ENCODE measurements around the gene ITGAD.
A peak's percentile ranks its signal among the peaks of the same experiment; 100 is the strongest.

Gene ITGAD

GRCh38 chr16:31461921-31462804, 69.0 kb downstream of the ITGAD start:
- Histone ChIP-seq H3K79me2 (ENCODE audit: insufficient read depth, low read length) (peaks cover 23% of the 10 kb centered on the region), H3K4me2 (ENCODE audit: insufficient read depth, low read length) (no peak overlapping the region), H3K36me3 (ENCODE audit: insufficient read depth, low read length) (peaks cover 40% of the 10 kb centered on the region), H3K27me3 (ENCODE audit: insufficient read depth, low read length, poor library complexity) (no peaks in the 10 kb centered on the region), H4K20me1 (ENCODE audit: insufficient read depth, low read length) (peaks cover 13% of the 10 kb centered on the region), H3K27ac (ENCODE audit: low read length) (peak overlapping the region; percentile 7; the same call in 1 of the 2 replicates), H3K4me3 (ENCODE audit: low read depth in 1 of 2, low read length in 2 of 2) (no peak overlapping the region), H3K9ac (ENCODE audit: low read depth, low read length) (no peak overlapping the region), H2AFZ (ENCODE audit: low read depth, low read length) (no peak overlapping the region), H3K9me3 (ENCODE audit: insufficient read depth, low read length, severe bottlenecking) (no peaks in the 10 kb centered on the region), H3K4me1 (ENCODE audit: insufficient read depth, low read length) (peaks cover 39% of the 10 kb centered on the region)
- DNase-seq (no peak), ATAC-seq (ENCODE audit: insufficient read depth, low read depth) (no peak)
- TF ChIP-seq EZH2 (IDR thresholded peaks at IDR 0.05; ENCODE audit: borderline replicate concordance, low read depth, low read length, severe bottlenecking): no peak
- TF ChIP-seq CTCF (IDR thresholded peaks at IDR 0.05; ENCODE audit: borderline replicate concordance, extremely low read depth, low read length, poor library complexity, severe bottlenecking): no peak

- H3K79me2 ChIP-seq (ENCODE audit: insufficient read depth, low read length): peaks cover 6% of the 10 kb centered on the region
- DNase-seq: no peak
- no peaks in the 10 kb centered on the region for H4K20me1 ChIP-seq (ENCODE audit: insufficient read depth, low read length)
- H3K4me1 ChIP-seq (ENCODE audit: insufficient read depth, low read length): peaks cover 44% of the 10 kb centered on the region
- TF ChIP-seq EZH2 (IDR thresholded peaks at IDR 0.05; ENCODE audit: borderline replicate concordance, low read depth, low read length, severe bottlenecking) (no peak), CTCF (IDR thresholded peaks at IDR 0.05; ENCODE audit: borderline replicate concordance, extremely low read depth, low read length, poor library complexity, severe bottlenecking) (no peak)
- no peak overlapping the region for H3K4me2 ChIP-seq (ENCODE audit: insufficient read depth, low read length)
- H3K9ac ChIP-seq (ENCODE audit: low read depth, low read length): no peak overlapping the region
- no peak overlapping the region for H3K4me3 ChIP-seq (ENCODE audit: low read depth in 1 of 2, low read length in 2 of 2)
- H3K36me3 ChIP-seq (ENCODE audit: insufficient read depth, low read length): peaks cover 33% of the 10 kb centered on the region
- no peak overlapping the region for H3K27ac ChIP-seq (ENCODE audit: low read length)
- H3K27me3 ChIP-seq (ENCODE audit: insufficient read depth, low read length, poor library complexity): no peaks in the 10 kb centered on the region
- no peak overlapping the region for H2AFZ ChIP-seq (ENCODE audit: low read depth, low read length)
- no peak for ATAC-seq (ENCODE audit: insufficient read depth, low read depth)
- H3K9me3 ChIP-seq (ENCODE audit: insufficient read depth, low read length, severe bottlenecking): no peaks in the 10 kb centered on the region
These were observed 71.2 kb downstream of the ITGAD start for GRCh38 chr16:31464348-31464769.

GRCh38 chr16:31464781-31465260, 71.7 kb downstream of the ITGAD start:
- Histone ChIP-seq H3K79me2 (ENCODE audit: insufficient read depth, low read length) (peaks cover 6% of the 10 kb centered on the region), H4K20me1 (ENCODE audit: insufficient read depth, low read length) (no peaks in the 10 kb centered on the region), H3K9ac (ENCODE audit: low read depth, low read length) (no peak overlapping the region), H3K36me3 (ENCODE audit: insufficient read depth, low read length) (peaks cover 33% of the 10 kb centered on the region), H3K4me2 (ENCODE audit: insufficient read depth, low read length) (no peak overlapping the region), H3K27me3 (ENCODE audit: insufficient read depth, low read length, poor library complexity) (no peaks in the 10 kb centered on the region), H3K4me3 (ENCODE audit: low read depth in 1 of 2, low read length in 2 of 2) (no peak overlapping the region), H2AFZ (ENCODE audit: low read depth, low read length) (no peak overlapping the region), H3K27ac (ENCODE audit: low read length) (no peak overlapping the region), H3K9me3 (ENCODE audit: insufficient read depth, low read length, severe bottlenecking) (no peaks in the 10 kb centered on the region), H3K4me1 (ENCODE audit: insufficient read depth, low read length) (peaks cover 44% of the 10 kb centered on the region)
- TF ChIP-seq EZH2 (IDR thresholded peaks at IDR 0.05; ENCODE audit: borderline replicate concordance, low read depth, low read length, severe bottlenecking) (no peak), CTCF (IDR thresholded peaks at IDR 0.05; ENCODE audit: borderline replicate concordance, extremely low read depth, low read length, poor library complexity, severe bottlenecking) (no peak)
- DNase-seq (no peak), ATAC-seq (ENCODE audit: insufficient read depth, low read depth) (no peak)
